ENCODE measurements around the gene F8.
"Not testable (repeated sequence)": the region's sequence is repeated elsewhere in the genome, so short reads cannot be mapped to it uniquely, and the experiment has no call there.

The F8 gene

DNA sequence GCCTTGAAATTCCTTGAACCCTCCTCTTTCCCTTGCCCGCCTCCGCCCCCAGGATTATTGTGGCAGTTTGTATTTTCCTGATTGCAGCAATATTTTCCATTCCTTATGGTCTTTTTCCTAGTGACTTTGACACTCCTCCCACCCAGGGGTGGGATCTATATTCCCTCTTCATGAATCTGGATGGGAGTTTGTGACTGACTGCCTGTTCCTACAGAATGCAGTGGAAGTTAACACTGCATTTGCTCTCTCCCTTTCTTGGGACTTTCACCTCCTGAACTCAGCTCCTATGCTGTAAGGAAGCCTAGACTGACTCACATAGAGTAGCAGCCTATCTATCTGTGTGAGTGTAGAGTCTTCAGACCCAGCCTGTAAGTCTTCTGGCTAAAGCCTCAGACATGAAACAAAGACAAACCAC is 6.4 kb upstream of the F8 start:
- no peak for DNase-seq

DNA sequence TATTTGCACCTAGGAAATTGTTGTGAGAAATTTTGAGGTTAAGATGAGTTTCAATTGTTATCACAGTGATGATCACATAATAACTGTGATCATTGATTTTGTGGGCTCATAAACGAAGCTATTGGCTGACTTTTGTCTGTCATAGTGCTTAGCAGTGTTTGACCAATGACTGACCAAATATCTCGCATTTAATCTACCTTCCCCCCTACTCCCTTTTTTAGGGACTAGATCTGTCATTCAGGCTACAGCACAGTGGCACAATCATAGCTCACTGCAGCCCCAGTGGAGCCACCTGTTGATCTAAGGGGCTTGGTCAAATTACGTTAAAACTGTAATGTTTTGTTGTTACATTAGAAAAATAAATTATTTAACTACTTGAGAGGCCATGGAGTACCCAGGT is 5.6 kb upstream of the F8 start:
- DNase-seq: no peak

DNA sequence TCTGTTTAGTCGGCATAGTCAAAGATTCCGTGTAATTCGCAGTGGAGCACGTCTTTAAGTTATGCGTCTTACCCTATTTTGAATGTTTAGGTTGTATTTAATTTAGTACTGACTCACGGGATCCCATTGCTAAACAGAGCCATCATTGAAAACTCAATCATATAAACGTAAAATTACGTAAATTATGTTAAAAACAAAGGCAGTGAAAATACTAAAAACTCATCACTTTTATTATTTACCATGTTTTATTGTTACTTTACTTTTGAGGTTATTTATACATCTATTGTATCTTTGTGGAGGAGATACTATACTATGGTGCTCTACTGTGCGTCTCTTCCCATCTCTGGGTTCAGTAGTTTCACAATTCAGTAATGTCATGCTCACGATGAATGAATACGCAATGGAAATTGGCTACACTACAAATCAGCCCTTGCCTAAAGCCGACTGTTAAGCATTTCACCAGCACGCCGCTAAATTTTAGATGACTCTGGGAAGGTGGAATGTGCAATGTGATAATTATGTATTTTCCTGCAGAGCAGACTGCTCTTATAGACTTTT is 5.1 kb upstream of the F8 start:
- peak; percentile 25 for DNase-seq

GRCh38 chrX:155026727-155027508 is 4.4 kb upstream of the F8 start, which contains the start of gene FUNDC2:
FUNDC2 (plus strand) TSS chrX:155026844; CDS start chrX:155026939, 95 bp downstream.
- DNase-seq: peak; percentile 86

DNA sequence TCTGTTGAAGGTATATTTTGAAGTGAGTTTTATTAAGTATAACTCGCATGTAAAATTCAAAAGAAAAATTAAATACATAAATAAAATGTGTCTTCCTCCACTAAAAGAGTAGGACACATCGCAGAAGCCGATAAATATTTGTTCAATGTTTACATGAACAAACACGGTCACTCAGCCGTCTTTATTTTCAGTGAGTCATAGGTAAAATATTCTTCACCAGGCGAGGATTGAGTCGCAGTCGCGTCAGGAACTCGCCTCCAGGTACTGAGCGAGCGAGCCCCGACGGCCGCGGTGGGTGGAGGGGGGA is 3.9 kb upstream of the F8 start:
- DNase-seq: no peak

DNA sequence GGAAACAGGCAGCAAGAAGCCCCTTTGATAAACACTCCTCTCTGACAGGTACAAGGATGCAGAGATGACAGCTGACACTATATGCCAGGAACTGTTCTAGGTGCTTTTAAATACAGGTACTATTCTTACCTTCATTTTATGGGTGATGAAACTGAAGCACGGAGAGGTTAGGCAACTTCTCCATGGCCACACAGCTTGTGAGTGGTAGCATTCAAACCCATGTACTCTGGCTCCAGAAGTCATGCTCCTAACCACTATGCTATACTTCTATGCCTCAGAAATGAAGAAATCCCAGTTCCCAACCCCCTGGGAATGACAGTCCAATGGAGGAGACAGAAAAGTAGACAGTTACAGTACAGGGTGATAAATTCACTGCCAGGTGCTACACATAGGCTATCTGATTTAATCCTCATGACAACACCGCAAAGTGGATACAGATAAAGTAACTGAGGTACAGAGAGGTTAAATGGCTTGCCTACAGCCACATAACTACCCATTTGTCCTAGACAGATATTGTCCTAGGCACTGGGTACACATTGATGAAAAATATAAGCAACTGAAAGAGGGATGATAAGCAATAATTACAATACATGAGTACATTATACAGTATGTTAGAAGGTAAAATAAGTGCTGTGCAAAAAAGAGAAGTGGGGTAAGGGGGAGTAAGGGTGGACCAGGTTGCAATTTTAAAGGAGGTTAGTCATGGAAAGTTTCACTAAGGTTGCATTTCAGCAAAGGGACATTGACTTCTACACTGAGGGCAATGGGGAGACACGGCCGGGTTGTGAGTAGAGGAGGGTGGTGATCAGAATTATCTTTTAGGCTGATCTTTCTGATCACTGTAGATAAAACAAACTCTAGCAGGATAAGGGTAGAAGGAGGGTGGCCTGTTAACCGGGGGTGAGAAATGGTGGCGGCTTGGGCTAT is 1.6 kb upstream of the F8 start:
- no peak for DNase-seq

DNA sequence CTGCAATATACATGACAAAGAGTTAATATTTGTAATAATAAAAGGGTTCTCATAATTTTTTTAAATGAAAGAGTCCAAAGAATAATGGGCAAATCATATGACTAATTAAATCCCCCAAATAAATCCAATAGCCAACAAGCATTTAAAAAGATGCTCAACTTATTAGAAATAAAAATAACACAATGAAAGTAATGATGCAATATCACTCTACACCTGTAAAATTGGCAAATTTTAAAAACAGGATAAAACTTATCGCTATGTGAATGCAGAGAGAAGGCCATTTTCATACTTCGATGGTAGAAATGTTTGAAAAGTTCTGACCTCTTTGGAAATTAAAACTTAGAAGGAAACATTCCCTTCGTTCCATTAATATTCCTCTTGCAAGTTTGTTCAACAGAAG is 1.9 kb downstream of the F8 start:
- no peak for DNase-seq

DNA sequence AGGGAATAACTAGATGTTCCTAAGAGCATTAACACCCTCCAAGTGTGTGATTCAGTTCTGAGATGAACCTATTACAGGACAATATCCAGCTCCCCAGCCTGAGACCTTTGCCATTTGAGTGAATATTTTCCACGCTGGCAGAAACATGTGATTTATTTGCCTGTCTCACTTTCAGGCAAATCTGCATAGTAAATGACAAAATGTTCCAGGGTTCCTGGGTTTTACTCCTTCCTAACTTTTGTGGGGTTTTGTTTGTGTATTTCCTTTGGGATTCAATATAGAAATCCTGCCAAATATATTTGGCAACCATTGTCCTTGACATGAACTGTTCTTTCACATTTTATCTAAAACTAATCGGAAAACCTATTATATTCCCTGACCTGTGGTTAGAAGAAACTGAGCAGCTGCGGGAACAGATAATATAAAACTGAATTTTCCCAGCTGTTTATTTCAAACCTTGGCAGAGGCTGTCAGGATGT is 12.5 kb downstream of the F8 start:
- DNase-seq: no peak

DNA sequence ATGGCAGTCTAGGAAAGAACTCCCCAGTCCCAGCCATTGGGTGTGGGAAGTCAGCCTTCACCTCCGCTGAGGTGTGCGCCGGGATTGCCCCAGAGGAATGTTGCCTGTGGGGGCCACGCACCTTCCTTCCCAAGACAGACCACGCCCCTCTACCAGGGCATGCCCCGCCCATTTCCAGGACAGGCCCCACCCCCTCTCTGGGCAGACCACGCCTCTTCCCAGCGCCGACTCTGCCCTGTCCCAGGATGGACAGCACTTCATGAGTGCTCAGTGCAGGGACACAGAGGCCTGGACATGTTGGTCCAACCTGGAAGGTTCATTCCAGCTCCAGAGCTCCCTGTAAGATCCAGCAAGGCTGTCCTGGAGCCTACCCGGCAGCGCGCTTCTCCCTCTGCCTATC is 13.9 kb downstream of the F8 start:
- not testable (repeated sequence) for DNase-seq

GRCh38 chrX:155006913-155007671 is 15.4 kb downstream of the F8 start:
- not testable (repeated sequence) for DNase-seq

DNA sequence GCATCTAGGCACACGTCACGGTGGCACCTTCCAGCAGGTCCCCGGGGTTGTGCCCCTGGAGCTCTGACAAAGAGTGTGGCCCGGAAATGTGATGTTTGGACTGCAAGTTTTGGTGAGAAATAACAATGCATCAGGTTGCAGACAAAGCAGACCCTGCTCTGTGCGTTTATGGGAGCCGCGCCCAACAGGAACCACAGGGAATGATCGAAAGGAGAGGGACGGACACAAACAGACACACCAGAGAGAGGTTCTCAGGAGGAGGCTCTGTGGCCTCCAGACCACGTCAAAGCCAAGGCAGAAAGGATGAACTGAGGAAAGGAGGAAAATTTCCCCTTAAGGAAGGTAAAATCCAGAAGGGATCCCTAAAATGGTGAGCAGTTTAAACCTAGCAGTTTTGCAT is 16.1 kb downstream of the F8 start:
- DNase-seq: not testable (repeated sequence)

- no peak for DNase-seq
These were observed 17.3 kb downstream of the F8 start for GRCh38 chrX:155005190-155005589.

- DNase-seq: no peak
These were observed 20.6 kb downstream of the F8 start for GRCh38 chrX:155001873-155002272.

GRCh38 chrX:155000841-155001240 is 21.7 kb downstream of the F8 start:
- DNase-seq: no peak

- DNase-seq: no peak
These were observed 24.2 kb downstream of the F8 start for GRCh38 chrX:154998204-154998880.

DNA sequence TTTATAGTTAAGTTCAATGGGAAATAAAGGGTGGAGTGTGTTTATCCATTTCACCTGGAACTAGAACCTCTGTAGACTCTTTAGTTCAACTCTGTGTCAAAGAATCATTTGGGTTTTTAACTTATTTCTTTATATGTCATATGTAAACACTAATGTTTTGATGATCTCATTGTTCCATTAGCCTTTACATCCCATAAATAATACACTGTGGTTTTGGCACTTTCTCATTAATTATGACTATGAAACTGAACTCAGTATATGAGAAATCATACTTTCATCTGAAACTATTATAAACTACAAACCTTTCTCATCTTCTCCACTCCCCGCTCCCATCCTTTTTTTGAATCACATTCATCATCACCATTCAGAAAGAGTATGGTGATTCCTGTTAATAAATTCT is 31.0 kb downstream of the F8 start:
- DNase-seq: no peak

GRCh38 chrX:154991039-154991438 is 31.5 kb downstream of the F8 start:
- DNase-seq: no peak

GRCh38 chrX:154990496-154990895 is 32.0 kb downstream of the F8 start:
- DNase-seq: no peak

DNA sequence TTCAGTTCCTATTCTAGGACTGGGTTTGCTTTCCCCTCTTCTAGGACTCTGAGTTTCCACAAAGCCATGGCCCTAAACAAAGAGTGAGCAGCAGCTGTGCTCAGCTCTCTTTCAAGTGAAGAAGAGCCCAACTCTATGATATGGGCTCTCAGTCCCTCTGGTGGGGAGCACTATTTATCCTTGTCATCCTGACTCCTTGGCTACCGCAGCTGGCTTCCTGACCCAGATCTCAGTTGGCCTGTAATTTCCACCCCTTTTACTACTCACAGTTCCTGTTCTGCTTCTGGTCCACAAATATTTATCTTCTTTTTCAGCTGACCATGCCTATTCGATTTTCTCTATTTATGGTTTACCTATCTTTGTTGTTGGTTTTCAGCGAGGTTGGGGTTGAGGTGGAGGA is 33.8 kb downstream of the F8 start:
- no peak for DNase-seq

- no peak for DNase-seq
These were observed 34.6 kb downstream of the F8 start for GRCh38 chrX:154987940-154988339.

- no peak for DNase-seq
These were observed 35.5 kb downstream of the F8 start for GRCh38 chrX:154986826-154987575.

DNA sequence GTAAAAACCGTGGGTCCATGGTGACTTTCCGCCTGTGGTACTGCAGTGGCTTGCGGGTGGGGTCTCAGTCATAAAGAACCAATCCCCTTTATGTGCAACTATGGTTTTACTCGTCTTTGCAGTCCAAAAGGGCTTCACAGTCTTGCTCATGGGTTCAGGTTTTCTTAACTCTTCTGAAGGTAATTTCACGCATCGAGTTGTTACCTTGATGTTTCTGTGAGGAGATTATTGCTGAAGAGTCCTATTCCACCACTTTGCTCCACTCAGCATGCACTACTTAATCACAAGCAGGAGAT is 41.5 kb downstream of the F8 start:
- DNase-seq: no peak
